Stomach (tissue), 9 donors: ENCODE results near the gene WT1. TPM values are rescaled to one million over a fixed set of nuclear protein-coding genes. Genes with fewer than 3 reads are reported as not detected.
A peak's percentile ranks its signal among the peaks of the same experiment; 100 is the strongest.

ENCODE experiments used
- DNase-seq, 2 donors: peaks; one replicate each; pipeline versions ENCODE4 v3.0.0 to v3.0.0-alpha.2; 2013 to 2019
- H3K27ac ChIP-seq, 5 donors: fragments of 200-600 bp in 4 of 5; sonication (generic) in 4 of 5; one replicate each; pipeline ENCODE4 v1.5.1; 2013 to 2019; ENCODE audit warnings: mild to moderate bottlenecking in 1 of 5, moderate library complexity in 1 of 5
- H3K27me3 ChIP-seq, 3 donors: fragments of 200-600 bp; sonication (generic); one replicate each; pipeline ENCODE4 v1.5.1; 2017 to 2019; ENCODE audit warnings: mixed run types in 1 of 3
- H3K36me3 ChIP-seq, 4 donors: fragments of 200-600 bp; sonication (generic); 1 replicate in 3 of 4; 2 replicates in 1 of 4; pipeline ENCODE4 v1.5.1; 2016 to 2019
- H3K4me1 ChIP-seq, 4 donors: fragments of 200-600 bp; sonication (generic); one replicate each; pipeline ENCODE4 v1.5.1; 2016 to 2019
- H3K4me3 ChIP-seq, 4 donors: fragments of 200-600 bp; sonication (generic) in 3 of 4; one replicate each; pipeline ENCODE4 v1.5.1; 2016 to 2019; ENCODE audit warnings: mild to moderate bottlenecking in 1 of 4
- H3K9me3 ChIP-seq, 4 donors: fragments of 200-600 bp; sonication (generic); one replicate each; pipeline ENCODE4 v1.5.1; 2016 to 2019
- CTCF ChIP-seq, 7 experiments: fragments of 450-650 bp in 4 of 7; fragments of 200-600 bp in 3 of 7; sonication (generic) in 3 of 7; IDR thresholded peaks; one replicate each; pipeline ENCODE4 v1.5.1; 2016 to 2019; ENCODE audit warnings: antibody characterized with exemption in 7 of 7, control low read depth in 2 of 7, mild to moderate bottlenecking in 1 of 7
- EP300 ChIP-seq: sonication (generic); formaldehyde crosslinking; IDR thresholded peaks from one replicate; pipeline ENCODE4 v1.6.1; 2017; ENCODE audit warnings: antibody characterized with exemption
- POLR2A ChIP-seq, 4 donors: fragments of 450-650 bp; IDR thresholded peaks; one replicate each; pipeline ENCODE4 v1.6.1; 2016; ENCODE audit warnings: antibody characterized with exemption in 4 of 4, control low read depth in 2 of 4, mild to moderate bottlenecking in 1 of 4, moderate library complexity in 1 of 4
- POLR2AphosphoS5 ChIP-seq, 3 donors: sonication (generic); formaldehyde crosslinking; IDR thresholded peaks; one replicate each; pipeline ENCODE4 v1.6.1; 2016; ENCODE audit warnings: antibody characterized with exemption in 3 of 3
- WGBS, 5 donors: extraction: QIAGEN DNeasy Blood & Tissue Kit in 3 of 5; methylation state at CpG; one replicate each; pipeline versions ENCODE4 v1.1.5 to v1.1.7; 2013 to 2018; 5-methylcytosine and 5-hydroxymethylcytosine counted together
- intact Hi-C: fragments of 100-400 bp; cut with DNase I; formaldehyde crosslinking; loops from one replicate; pipeline ENCODE4 v1.15.1; 2023; ENCODE audit warnings: low total_unique reads
- polyA plus RNA-seq, 3 donors: library from polyadenylated mRNA; stranded (reverse); fragments of 200-250 nt; gene quantifications; one replicate each; pipeline ENCODE4 v1.2.3, GENCODE V29; 2013
- total RNA-seq, 5 donors: library from RNA; depleted of rRNA; stranded (reverse); fragments of >200 nt; gene quantifications; one replicate each; pipeline versions ENCODE4 v1.1.0 to v1.2.3, GENCODE V29; 2014 to 2016
- donor health status: healthy with polysubstance abuse.
- donor health status: Bipolar disorder and iron deficiency.
- donor health status: healthy.

Gene WT1
- total and polyA plus RNA-seq, 8 donors, result 0.31 to 3.1 TPM; not detected in 6

GRCh38 chr11:32392840-32393239 is 42.5 kb downstream of the WT1 start:
- DNase-seq, result no peak
- intact Hi-C loops, result no loop called here
- Histone ChIP-seq H3K9me3 (no peaks in the 10 kb centered on the region), H3K27me3 (no peaks in the 10 kb centered on the region), H3K4me1 (no peaks in the 10 kb centered on the region), H3K4me3 (no peak overlapping the region), H3K36me3 (no peaks in the 10 kb centered on the region), H3K27ac (no peak overlapping the region)
- 54 to 85% (median 77%) methylated on average over 2 of the region's 2 CpGs for WGBS, 5 donors
- TF ChIP-seq POLR2AphosphoS5 (IDR thresholded peaks at IDR 0.05) (no peak), EP300 (no peak), CTCF (IDR thresholded peaks at IDR 0.05) (no peak), POLR2A (IDR thresholded peaks at IDR 0.05) (no peak)

GRCh38 chr11:32391956-32392553 is 43.3 kb downstream of the WT1 start:
- H3K4me1 ChIP-seq, result no peaks in the 10 kb centered on the region
- no peaks in the 10 kb centered on the region for H3K27me3 ChIP-seq
- no peak overlapping the region for H3K27ac ChIP-seq
- DNase-seq, result peak in 1 of 2 donors; percentile 41
- H3K36me3 ChIP-seq, result no peaks in the 10 kb centered on the region
- no peak overlapping the region for H3K4me3 ChIP-seq
- no peaks in the 10 kb centered on the region for H3K9me3 ChIP-seq
- no peak for TF ChIP-seq EP300
- TF ChIP-seq CTCF (IDR thresholded peaks at IDR 0.05), result no peak
- 64 to 83% (median 81%) methylated on average over 7 to 8 of the region's 8 CpGs for WGBS, 5 donors
- intact Hi-C loops, result no loop called here

GRCh38 chr11:32391479-32391878 is 43.9 kb downstream of the WT1 start:
- TF ChIP-seq CTCF (IDR thresholded peaks at IDR 0.05) (no peak), POLR2A (IDR thresholded peaks at IDR 0.05) (no peak), POLR2AphosphoS5 (IDR thresholded peaks at IDR 0.05) (no peak), EP300 (no peak)
- Histone ChIP-seq H3K27ac (no peak overlapping the region), H3K36me3 (no peaks in the 10 kb centered on the region), H3K4me1 (no peaks in the 10 kb centered on the region), H3K9me3 (no peaks in the 10 kb centered on the region), H3K27me3 (peaks cover 0 to 4% (median 0%) of the 10 kb centered on the region in 3 donors), H3K4me3 (no peak overlapping the region)
- intact Hi-C loops, result no loop called here
- DNase-seq, result no peak
- 50 to 68% (median 57%) methylated on average over 3 of the region's 3 CpGs for WGBS, 5 donors

- Histone ChIP-seq H3K4me1 (no peaks in the 10 kb centered on the region), H3K9me3 (no peaks in the 10 kb centered on the region), H3K4me3 (no peak overlapping the region), H3K27ac (no peak overlapping the region), H3K27me3 (peaks cover 0 to 5% (median 0%) of the 10 kb centered on the region in 3 donors), H3K36me3 (no peaks in the 10 kb centered on the region)
- intact Hi-C loops, result no loop called here
- no peak for TF ChIP-seq EP300
- TF ChIP-seq CTCF (IDR thresholded peaks at IDR 0.05), result no peak
- DNase-seq, result no peak
- WGBS, 5 donors, result 83 to 100% (median 96%) methylated on average over 1 of the region's 1 CpG
These were observed 44.6 kb downstream of the WT1 start for GRCh38 chr11:32390712-32391111.
